Measurements from ENCODE around the gene TPSD1.
A peak's percentile ranks its signal among the peaks of the same experiment; 100 is the strongest.
"Not testable (repeated sequence)": the region's sequence is repeated elsewhere in the genome, so short reads cannot be mapped to it uniquely, and the experiment has no call there.

TPSD1 gene

GRCh38 chr16:1256296-1256873 lies 516 bp downstream of the TPSD1 start:
- not testable (repeated sequence) for H3K4me3 ChIP-seq (ENCODE audit: insufficient read depth, low read depth, low read length, poor library complexity, severe bottlenecking); DNase-seq; H3K4me1 ChIP-seq (ENCODE audit: control insufficient read depth, insufficient read depth, low read length, poor library complexity, severe bottlenecking); H3K36me3 ChIP-seq (ENCODE audit: control insufficient read depth, insufficient read depth, low read length); H3K27ac ChIP-seq (ENCODE audit: insufficient read depth, low read length, poor library complexity, severe bottlenecking); H3K9me3 ChIP-seq (ENCODE audit: control insufficient read depth, low read length)
- peaks cover 27% of the 10 kb centered on the region for H3K27me3 ChIP-seq (replicated peaks; ENCODE audit: control insufficient read depth, insufficient read depth, low read length, poor library complexity, severe bottlenecking)

GRCh38 chr16:1256874-1257322 lies 1.0 kb downstream of the TPSD1 start:
- Histone ChIP-seq H3K27ac (ENCODE audit: insufficient read depth, low read length, poor library complexity, severe bottlenecking) (no peak overlapping the region), H3K4me1 (ENCODE audit: control insufficient read depth, insufficient read depth, low read length, poor library complexity, severe bottlenecking) (peaks cover 8% of the 10 kb centered on the region), H3K36me3 (ENCODE audit: control insufficient read depth, insufficient read depth, low read length) (no peaks in the 10 kb centered on the region), H3K9me3 (ENCODE audit: control insufficient read depth, low read length) (no peaks in the 10 kb centered on the region), H3K4me3 (ENCODE audit: insufficient read depth, low read depth, low read length, poor library complexity, severe bottlenecking) (no peak overlapping the region), H3K27me3 (replicated peaks; ENCODE audit: control insufficient read depth, insufficient read depth, low read length, poor library complexity, severe bottlenecking) (peaks cover 27% of the 10 kb centered on the region)
- DNase-seq: no peak

GRCh38 chr16:1257561-1258224 lies 1.8 kb downstream of the TPSD1 start:
- Histone ChIP-seq H3K27me3 (replicated peaks; ENCODE audit: control insufficient read depth, insufficient read depth, low read length, poor library complexity, severe bottlenecking) (peaks cover 27% of the 10 kb centered on the region), H3K27ac (ENCODE audit: insufficient read depth, low read length, poor library complexity, severe bottlenecking) (no peak overlapping the region), H3K9me3 (ENCODE audit: control insufficient read depth, low read length) (no peaks in the 10 kb centered on the region), H3K36me3 (ENCODE audit: control insufficient read depth, insufficient read depth, low read length) (no peaks in the 10 kb centered on the region), H3K4me3 (ENCODE audit: insufficient read depth, low read depth, low read length, poor library complexity, severe bottlenecking) (no peak overlapping the region), H3K4me1 (ENCODE audit: control insufficient read depth, insufficient read depth, low read length, poor library complexity, severe bottlenecking) (peaks cover 8% of the 10 kb centered on the region)
- DNase-seq: no peak

- DNase-seq: no peak
- H3K9me3 ChIP-seq (ENCODE audit: control insufficient read depth, low read length): no peaks in the 10 kb centered on the region
- peaks cover 8% of the 10 kb centered on the region for H3K4me1 ChIP-seq (ENCODE audit: control insufficient read depth, insufficient read depth, low read length, poor library complexity, severe bottlenecking)
- no peaks in the 10 kb centered on the region for H3K36me3 ChIP-seq (ENCODE audit: control insufficient read depth, insufficient read depth, low read length)
- H3K4me3 ChIP-seq (ENCODE audit: insufficient read depth, low read depth, low read length, poor library complexity, severe bottlenecking): no peak overlapping the region
- H3K27ac ChIP-seq (ENCODE audit: insufficient read depth, low read length, poor library complexity, severe bottlenecking): no peak overlapping the region
- H3K27me3 ChIP-seq (replicated peaks; ENCODE audit: control insufficient read depth, insufficient read depth, low read length, poor library complexity, severe bottlenecking): peaks cover 27% of the 10 kb centered on the region
These were observed 2.3 kb downstream of the TPSD1 start for GRCh38 chr16:1258225-1258600.

GRCh38 chr16:1258906-1259759 lies 3.3 kb downstream of the TPSD1 start:
- Histone ChIP-seq H3K9me3 (ENCODE audit: control insufficient read depth, low read length) (no peaks in the 10 kb centered on the region), H3K4me1 (ENCODE audit: control insufficient read depth, insufficient read depth, low read length, poor library complexity, severe bottlenecking) (peaks cover 8% of the 10 kb centered on the region), H3K36me3 (ENCODE audit: control insufficient read depth, insufficient read depth, low read length) (no peaks in the 10 kb centered on the region), H3K4me3 (ENCODE audit: insufficient read depth, low read depth, low read length, poor library complexity, severe bottlenecking) (peak overlapping the region; percentile 27), H3K27me3 (replicated peaks; ENCODE audit: control insufficient read depth, insufficient read depth, low read length, poor library complexity, severe bottlenecking) (peaks cover 27% of the 10 kb centered on the region), H3K27ac (ENCODE audit: insufficient read depth, low read length, poor library complexity, severe bottlenecking) (no peak overlapping the region)
- DNase-seq: no peak

- no peak for DNase-seq
- Histone ChIP-seq H3K4me3 (ENCODE audit: insufficient read depth, low read depth, low read length, poor library complexity, severe bottlenecking) (no peak overlapping the region), H3K27ac (ENCODE audit: insufficient read depth, low read length, poor library complexity, severe bottlenecking) (no peak overlapping the region), H3K4me1 (ENCODE audit: control insufficient read depth, insufficient read depth, low read length, poor library complexity, severe bottlenecking) (peaks cover 8% of the 10 kb centered on the region), H3K27me3 (replicated peaks; ENCODE audit: control insufficient read depth, insufficient read depth, low read length, poor library complexity, severe bottlenecking) (peaks cover 27% of the 10 kb centered on the region), H3K9me3 (ENCODE audit: control insufficient read depth, low read length) (no peaks in the 10 kb centered on the region), H3K36me3 (ENCODE audit: control insufficient read depth, insufficient read depth, low read length) (no peaks in the 10 kb centered on the region)
These were observed 3.8 kb downstream of the TPSD1 start for GRCh38 chr16:1259760-1260068.

GRCh38 chr16:1260101-1260680 lies 4.3 kb downstream of the TPSD1 start:
- no peaks in the 10 kb centered on the region for H3K36me3 ChIP-seq (ENCODE audit: control insufficient read depth, insufficient read depth, low read length)
- peaks cover 27% of the 10 kb centered on the region for H3K27me3 ChIP-seq (replicated peaks; ENCODE audit: control insufficient read depth, insufficient read depth, low read length, poor library complexity, severe bottlenecking)
- H3K4me1 ChIP-seq (ENCODE audit: control insufficient read depth, insufficient read depth, low read length, poor library complexity, severe bottlenecking): peaks cover 8% of the 10 kb centered on the region
- no peak overlapping the region for H3K4me3 ChIP-seq (ENCODE audit: insufficient read depth, low read depth, low read length, poor library complexity, severe bottlenecking)
- no peak for DNase-seq
- no peaks in the 10 kb centered on the region for H3K9me3 ChIP-seq (ENCODE audit: control insufficient read depth, low read length)
- no peak overlapping the region for H3K27ac ChIP-seq (ENCODE audit: insufficient read depth, low read length, poor library complexity, severe bottlenecking)

GRCh38 chr16:1261131-1261892 lies 5.4 kb downstream of the TPSD1 start:
- no peaks in the 10 kb centered on the region for H3K36me3 ChIP-seq (ENCODE audit: control insufficient read depth, insufficient read depth, low read length)
- H3K4me1 ChIP-seq (ENCODE audit: control insufficient read depth, insufficient read depth, low read length, poor library complexity, severe bottlenecking): peaks cover 8% of the 10 kb centered on the region
- no peak for DNase-seq
- H3K9me3 ChIP-seq (ENCODE audit: control insufficient read depth, low read length): no peaks in the 10 kb centered on the region
- no peak overlapping the region for H3K4me3 ChIP-seq (ENCODE audit: insufficient read depth, low read depth, low read length, poor library complexity, severe bottlenecking)
- H3K27me3 ChIP-seq (replicated peaks; ENCODE audit: control insufficient read depth, insufficient read depth, low read length, poor library complexity, severe bottlenecking): peaks cover 27% of the 10 kb centered on the region
- no peak overlapping the region for H3K27ac ChIP-seq (ENCODE audit: insufficient read depth, low read length, poor library complexity, severe bottlenecking)

GRCh38 chr16:1262210-1262845 lies 6.5 kb downstream of the TPSD1 start:
- no peaks in the 10 kb centered on the region for H3K9me3 ChIP-seq (ENCODE audit: control insufficient read depth, low read length)
- H3K36me3 ChIP-seq (ENCODE audit: control insufficient read depth, insufficient read depth, low read length): no peaks in the 10 kb centered on the region
- H3K27me3 ChIP-seq (replicated peaks; ENCODE audit: control insufficient read depth, insufficient read depth, low read length, poor library complexity, severe bottlenecking): peaks cover 27% of the 10 kb centered on the region
- H3K4me3 ChIP-seq (ENCODE audit: insufficient read depth, low read depth, low read length, poor library complexity, severe bottlenecking): no peak overlapping the region
- H3K4me1 ChIP-seq (ENCODE audit: control insufficient read depth, insufficient read depth, low read length, poor library complexity, severe bottlenecking): peaks cover 8% of the 10 kb centered on the region
- no peak overlapping the region for H3K27ac ChIP-seq (ENCODE audit: insufficient read depth, low read length, poor library complexity, severe bottlenecking)
- no peak for DNase-seq

All from effector memory CD4-positive, alpha-beta T cell (primary cell).